Fibroblast of skin of abdomen (primary cell): ENCODE measurements around the gene KIAA1614.

Source experiments
- DNase-seq: peaks from one replicate; pipeline ENCODE4 v3.0.0-alpha.2; 2013

KIAA1614 gene

DNA sequence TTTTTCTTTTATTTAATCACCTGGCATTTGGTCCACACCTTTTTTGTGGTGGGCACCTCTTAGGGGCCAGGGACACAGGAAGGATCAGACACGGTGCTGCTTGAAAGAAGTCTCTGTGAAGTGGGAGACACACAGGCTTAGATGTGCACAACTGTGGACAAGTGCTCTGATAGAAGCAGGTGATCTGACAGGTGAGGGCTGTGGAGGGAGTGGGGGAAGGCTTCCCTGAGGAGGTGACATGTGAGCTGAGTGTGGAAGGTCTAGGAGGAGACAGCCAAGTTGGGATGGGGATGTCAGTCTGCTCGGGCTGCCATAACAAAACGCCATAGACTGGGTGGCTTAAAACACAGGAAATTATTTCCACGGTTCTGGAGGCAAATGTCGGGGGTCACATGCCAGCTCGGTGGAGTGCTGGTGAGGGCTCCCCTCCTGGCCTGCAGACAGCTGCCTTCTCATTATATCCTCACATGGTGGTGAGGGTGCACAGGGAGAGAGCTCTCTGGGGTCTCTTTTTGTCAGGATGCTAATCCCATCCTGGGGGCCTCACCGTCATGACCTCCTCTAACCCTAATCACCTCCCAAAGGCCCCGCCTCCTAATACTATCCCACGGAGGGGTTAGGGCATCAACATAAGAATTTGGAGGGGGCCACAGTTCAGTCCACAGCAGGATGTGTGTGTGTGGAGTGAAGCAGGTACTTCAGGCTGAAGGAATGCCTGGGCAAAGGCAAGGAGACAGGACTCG is 5.2 kb upstream of the KIAA1614 start:
- DNase-seq, result no peak

DNA sequence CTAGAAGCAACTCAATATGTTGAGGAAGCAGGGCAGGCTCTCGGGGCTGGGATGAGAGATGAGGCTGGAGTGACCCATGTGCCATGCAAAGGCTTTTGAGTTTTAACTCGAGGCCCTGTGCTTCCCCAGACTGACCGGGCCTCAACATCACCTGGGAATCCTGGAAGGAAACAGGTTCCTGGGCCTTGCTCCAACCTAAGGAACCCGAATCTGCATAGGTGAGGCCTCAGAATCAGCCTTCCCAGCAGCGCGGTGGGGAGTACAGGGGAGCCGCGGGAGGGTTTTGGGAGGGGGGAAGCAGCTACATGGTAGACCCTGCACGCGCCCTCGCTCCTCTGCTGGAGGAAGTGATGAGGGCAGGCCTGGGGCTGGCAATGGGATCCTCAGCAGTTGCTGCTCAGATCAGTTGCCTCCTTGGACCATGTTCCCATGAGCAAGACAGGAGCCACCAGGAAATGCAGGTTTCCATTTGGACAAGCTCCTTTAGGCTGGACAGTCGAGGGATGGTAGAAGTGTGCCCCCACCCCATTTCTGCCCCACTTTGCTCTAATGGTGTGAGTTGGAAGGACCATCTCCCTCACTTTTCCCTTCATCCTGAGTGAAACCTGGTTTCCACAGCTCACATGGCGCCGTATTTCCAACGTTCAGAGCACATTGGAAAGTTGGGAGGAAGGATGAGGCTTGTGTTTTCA is 4.5 kb upstream of the KIAA1614 start:
- DNase-seq, result no peak

DNA sequence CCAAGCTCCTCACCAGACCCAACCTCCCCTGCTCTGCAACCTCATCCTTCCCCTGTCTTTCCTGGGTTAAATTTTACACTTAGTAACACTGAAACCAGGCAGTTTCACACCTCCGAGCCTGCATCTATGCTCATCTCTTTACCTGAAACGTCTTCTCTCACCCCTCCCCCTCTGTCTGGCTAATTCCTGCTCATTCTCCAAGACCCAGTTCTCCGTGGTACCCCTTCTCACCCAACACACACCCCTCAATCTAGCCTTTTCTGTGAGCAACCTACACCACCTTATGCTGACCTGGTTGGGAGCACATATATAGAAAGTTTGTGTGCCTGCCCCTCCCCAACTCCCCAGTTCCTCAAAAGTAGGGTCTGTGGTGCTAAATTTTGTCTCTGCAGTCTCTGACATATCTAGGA is 3.7 kb upstream of the KIAA1614 start:
- no peak for DNase-seq

DNA sequence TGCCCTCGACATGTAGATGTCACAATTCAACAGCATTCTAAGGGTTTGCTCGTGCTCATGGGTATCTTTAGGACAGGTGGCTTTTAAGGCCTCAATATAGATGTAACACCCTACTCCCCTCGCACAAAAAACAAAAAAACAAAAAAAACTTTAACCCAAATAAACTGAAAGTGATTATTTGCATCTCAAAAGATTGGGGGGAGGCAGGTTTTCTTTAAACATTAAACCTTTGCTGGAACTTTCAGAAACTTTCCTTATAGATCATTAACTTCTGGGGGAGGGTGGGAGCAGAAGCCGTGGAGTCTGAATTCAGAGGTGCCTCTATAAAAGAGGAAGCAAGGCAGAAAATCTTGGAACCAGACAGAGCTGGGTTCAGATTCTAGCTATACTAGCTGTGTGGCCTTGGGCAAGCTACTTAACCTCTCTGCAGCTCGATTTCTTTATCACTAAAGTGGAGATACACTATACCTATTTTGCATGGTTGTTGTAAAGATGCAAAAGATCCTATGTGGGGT is 3.2 kb upstream of the KIAA1614 start:
- DNase-seq, result no peak

DNA sequence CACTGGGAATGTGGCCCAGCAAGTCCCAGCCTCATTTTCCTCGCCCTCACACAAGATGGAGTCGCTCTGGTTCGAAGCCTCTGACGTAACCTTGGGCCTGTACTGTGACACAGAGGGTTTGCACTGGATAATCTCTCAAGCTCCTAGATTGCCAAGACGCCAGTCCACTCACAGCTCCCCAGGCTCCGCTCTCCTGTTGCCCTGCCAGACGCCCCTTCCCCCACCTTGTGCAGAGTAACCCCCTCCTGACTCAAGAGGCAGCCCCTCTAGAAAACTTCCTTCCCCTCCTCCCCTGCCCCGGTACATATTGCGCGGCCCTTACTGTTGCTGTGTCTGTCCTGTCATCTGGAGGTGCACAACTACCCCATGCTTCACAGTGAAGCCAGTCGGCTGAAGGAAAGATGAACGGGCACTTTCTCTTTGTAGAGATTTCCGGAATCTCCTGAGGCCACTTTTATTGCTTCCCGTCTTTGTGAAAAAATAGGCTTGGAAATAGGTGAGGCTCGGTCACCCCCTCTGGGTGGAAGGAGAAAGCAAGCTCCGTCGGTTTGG is 981 bp upstream of the KIAA1614 start:
- DNase-seq, result peak; percentile 49

DNA sequence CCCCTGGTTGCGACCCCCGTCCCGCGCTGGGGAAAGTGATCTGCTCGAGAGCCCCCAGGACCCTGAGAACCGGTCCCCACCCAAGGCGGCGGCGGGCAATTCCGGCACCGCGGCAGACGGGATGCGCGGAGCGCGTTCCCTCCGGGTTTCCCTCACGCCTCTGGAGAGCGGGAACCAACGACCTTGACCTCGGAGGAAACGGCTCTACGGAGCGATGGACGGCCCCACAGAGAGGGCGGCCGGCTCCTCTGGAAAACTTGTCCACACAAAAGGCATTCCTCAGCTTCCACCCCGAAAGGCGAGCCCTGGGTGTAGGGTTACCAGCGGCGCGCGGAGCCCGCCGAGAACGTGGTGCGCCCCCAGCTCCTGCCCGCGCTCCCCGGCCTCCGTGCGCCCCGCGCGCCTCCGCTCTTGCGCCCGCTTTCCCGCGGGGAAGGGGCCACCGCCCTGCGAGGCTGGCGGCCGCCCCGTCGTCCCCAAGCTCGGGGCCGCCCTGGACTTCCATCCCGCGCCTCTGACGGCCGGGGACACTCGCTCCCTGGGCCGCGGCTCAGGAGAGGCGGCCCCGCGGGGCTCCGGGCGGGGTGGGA is 391 bp upstream of the KIAA1614 start:
- peak; percentile 57 for DNase-seq

DNA sequence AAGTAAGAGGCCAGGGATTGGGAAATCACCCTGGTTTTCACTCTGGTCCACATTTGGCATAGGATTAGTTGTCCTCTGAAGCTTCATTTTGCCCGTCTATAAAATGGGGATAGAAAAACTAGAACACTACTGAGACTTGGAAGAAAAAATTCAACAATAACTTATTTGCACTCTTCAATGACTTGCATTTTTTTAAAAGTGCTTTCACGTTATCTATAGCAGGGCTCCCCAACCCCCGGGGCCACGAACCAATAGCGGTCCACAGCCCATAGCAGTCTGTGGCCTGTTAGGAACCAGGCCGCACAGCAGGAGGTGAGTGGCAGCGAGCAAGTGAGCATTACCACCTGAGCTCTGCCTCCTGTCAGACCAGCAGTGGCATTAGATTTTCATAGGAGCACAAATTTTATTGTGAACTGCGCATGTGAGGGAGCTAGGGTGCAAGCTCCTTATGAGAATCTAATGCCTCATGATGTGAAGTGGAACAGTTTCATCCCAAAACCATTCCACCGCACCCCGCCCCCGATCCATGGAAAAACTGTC is 2.8 kb downstream of the KIAA1614 start:
- no peak for DNase-seq

DNA sequence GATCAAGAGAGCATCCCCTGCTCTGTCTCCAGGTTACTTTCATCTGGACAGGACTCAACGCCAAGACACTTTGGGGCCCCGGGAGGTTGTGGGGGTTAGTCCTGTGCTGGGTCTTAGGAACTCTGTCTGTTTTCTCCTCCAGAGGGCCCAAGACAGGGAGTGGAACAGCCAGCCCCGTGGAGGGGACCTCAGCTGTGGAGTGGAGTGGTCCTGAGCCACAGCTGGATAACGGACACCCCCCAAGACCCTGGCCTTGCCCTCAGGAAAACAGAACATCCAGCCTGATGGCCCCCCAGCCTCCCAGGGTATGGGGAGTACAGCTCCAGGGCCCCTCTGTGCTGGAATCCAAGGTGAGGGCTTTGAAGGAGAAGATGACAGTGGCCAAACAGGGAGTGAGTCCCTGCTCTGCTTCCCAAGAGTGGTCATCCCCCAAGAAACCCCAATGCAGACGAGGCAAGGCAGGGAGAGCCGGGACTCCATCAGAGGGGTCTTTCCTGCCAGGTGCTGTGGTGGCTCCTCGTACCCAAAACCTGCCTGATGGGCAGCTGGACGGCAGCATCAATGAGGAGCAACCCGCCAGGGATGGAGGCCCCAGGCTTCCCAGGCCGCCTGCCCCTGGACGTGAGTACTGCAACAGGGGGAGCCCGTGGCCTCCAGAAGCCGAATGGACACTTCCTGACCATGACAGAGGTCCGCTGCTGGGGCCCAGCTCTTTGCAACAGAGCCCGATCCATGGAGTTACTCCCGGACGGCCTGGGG is 3.5 kb downstream of the KIAA1614 start:
- DNase-seq, result no peak

DNA sequence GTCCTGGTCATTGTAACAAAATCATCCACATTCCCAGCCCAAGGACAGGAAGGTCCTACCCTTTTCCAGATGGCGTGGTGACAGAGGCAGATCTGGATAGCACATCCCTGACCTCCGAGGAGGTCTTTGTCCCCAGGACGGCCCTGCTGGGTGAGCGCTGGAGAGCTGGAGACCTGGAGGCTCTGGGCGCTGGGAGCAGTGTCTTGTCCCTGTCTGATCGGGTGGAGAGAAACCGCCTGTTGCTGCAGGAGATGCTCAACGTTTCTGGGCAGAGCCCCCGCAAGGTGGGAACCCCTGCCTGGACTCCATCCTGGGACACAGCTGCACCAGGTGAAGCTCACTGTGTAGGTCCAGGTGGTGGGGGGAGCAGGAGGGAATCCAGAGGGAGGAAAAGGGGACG is 4.1 kb downstream of the KIAA1614 start:
- no peak for DNase-seq

DNA sequence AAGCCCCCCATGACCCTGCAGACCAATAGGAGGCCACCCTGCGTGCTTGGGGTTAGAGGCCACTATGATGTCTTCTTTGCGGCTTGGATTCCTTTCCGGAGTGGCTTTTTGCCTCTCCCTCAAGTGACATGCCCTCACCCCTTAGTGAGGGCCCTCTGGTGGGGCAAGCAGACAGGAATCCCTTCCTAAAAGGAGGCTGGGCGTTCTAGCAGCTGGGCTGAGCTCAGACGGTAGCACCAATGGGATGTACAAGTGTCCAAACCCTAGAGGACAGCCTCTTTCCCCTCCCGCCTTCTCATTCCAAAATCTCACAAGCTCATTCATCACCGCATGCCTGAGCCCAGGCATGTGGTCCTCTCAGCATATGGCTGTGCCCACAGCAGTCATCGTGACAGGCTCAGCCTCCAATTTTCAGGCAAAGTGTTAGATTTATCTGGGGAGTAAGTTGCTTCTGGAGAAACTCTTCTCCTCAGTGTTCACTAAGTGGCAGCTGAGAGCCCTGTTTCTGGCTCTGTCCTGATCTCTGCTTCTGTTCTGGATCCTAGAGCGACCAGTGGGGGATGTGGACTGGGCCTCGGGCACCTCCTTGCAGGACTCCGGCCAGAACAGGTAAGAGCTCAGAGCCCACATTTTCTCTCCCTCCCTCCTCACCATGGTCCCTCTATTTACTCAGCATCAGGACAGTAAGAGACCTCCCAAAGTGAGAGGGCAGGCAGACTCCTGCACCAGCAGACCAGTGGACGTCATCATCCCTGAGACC is 4.8 kb downstream of the KIAA1614 start:
- DNase-seq, result peak; percentile 48

DNA sequence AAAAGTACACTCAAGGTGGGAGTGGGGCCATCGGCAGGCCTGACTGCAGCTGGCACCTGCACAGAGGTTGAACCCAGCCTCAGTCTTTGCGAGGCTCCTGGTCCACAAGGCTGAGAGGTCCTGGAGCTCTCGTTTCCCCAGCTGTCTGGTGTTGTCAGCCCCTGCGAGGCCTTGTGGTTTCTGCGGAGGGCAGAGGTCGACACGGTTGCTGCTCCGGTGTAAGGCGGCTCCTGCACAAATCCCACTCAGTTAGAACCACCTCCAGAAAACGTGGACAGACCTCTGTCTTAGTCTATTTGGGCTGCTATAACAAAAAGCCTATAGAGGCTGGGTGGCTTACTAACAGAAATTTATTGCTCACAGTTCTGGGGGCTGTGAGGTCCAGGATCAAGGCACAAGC is 5.8 kb downstream of the KIAA1614 start:
- no peak for DNase-seq

DNA sequence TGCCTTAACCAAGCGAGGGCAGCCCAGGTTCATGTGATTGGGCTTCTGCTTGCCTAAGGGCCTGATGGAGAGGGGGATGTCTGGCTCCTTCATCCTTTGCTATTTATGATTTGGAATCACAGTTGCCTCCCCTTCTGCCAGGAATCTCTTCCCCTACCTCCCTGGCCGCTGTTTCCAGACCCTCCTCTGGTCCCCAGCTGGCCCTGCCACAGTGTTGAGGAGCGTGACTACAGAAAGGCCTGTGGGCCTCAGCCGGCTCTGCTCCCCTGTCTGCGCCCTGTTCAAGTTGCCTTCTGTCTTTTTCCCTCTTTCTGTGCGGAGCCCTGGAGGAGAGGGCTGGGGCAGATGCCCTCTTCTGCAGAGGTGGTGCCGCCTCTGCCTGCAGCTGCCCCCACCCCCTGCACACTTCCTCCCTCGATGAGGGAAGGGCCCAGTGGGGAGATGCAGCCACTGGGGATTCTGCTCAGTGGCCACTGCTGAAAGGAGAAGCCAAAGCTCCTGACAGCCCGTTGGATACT is 6.5 kb downstream of the KIAA1614 start:
- DNase-seq, result no peak

DNA sequence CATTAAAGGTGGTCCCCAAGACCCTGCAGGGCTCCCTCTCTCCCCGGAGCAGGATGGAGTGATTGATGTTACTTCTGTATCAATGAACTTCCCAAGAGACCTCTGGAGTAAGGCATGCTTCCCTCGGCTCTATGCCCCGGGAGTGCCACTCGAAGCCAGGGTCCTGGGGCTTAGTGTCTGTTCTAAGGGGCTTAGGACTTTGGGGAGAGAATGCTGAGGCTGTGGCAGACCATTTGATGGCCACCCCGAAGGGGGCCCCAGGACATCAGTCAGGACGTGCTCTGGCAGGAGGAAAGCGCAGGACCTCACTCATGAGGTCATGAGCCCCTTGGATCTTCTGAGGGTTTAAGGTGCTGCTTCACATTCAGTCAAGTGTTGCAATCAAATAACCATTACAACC is 7.5 kb downstream of the KIAA1614 start:
- no peak for DNase-seq

DNA sequence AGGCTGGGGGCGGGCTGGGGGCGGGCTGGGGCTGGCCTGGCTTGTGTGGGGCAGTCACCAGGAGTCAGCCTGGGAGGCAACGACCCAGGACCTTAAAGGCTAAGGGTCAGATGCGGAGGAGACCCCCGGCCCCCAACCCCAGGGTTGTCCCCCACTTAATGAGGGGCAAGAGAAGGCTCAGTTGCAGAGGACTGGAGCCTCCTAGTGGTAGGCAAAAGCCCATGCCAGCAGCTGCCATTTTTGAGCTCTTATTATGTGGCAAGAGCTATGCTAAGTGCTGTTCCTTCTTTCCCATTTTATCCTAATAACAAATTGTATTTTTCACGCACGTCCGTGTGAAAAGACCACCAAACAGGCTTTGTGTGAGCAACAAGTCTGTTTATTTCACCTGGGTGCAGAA is 8.0 kb downstream of the KIAA1614 start:
- DNase-seq, result no peak

DNA sequence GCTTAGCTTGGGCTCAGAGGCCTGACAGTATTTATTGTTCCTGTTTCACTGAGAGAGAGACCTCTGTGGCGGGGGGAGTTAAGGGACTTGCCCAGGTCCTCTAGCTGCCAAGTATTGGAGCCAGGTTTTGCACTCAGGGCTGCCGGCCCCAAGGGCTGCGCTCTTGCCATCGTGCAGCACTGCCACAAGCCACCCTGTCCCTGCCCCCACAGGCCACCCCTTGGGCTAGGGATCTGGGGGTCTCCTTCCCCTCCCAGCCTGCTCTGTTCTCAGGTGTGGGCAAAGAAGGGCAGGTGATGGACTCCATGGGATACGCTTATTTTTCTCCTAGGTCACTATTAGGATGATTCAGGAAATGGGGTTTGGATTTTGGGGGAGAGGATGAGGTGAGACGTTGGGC is 8.7 kb downstream of the KIAA1614 start:
- DNase-seq, result no peak

DNA sequence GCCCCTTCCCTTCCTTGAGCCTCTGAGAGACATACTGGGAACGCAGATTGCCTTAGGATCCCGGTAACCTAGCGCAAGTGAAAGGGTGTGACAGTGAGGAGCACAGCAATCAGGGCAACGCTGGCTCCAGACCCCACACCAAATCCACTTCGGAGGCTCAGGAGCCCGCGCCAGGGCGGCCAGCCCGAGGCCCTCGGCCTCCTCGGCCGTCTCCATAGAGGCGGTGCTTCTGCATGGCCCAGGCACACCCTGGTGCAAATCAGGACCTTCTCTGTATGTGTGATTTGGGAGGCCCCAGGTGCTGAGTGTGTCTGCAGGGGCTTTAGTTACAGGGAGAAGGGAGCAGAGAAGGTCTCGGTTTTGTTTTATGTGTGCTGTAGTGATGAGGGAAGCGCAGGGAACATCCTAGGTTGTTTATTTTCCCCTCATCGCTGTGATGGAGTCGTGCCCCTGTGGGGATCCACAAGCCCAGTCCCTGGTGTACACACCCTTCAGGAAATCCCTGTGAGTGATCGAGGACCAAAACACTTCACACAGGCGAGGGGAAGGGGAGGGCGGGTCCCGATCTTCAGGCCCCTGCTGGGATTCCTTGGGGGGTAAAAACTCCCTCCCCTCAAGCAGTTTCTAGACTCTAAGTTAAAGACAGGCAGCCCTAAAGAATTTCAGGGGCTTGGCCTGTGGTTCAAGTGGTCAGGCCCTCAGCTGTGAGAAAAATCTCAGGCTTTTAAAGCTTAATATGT is 9.4 kb downstream of the KIAA1614 start:
- peak; percentile 33 for DNase-seq

DNA sequence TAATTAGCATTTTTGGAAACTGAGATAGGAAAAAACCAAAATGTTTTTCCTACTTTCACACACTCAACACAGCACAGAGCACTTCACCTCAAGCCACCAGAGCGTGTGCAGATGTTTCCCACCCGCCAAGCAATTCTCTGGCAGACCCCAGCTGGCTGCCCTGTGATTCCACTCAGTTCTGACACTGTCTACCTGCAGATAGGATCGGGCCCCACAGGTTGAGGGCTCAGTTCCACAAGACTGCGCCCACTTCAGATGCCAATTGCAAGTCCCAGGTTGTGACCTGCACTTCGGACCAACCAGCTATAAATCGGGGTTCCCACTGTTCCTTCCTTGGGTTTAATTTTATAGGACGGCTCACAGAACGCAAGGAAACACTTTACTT is 9.9 kb downstream of the KIAA1614 start:
- no peak for DNase-seq

DNA sequence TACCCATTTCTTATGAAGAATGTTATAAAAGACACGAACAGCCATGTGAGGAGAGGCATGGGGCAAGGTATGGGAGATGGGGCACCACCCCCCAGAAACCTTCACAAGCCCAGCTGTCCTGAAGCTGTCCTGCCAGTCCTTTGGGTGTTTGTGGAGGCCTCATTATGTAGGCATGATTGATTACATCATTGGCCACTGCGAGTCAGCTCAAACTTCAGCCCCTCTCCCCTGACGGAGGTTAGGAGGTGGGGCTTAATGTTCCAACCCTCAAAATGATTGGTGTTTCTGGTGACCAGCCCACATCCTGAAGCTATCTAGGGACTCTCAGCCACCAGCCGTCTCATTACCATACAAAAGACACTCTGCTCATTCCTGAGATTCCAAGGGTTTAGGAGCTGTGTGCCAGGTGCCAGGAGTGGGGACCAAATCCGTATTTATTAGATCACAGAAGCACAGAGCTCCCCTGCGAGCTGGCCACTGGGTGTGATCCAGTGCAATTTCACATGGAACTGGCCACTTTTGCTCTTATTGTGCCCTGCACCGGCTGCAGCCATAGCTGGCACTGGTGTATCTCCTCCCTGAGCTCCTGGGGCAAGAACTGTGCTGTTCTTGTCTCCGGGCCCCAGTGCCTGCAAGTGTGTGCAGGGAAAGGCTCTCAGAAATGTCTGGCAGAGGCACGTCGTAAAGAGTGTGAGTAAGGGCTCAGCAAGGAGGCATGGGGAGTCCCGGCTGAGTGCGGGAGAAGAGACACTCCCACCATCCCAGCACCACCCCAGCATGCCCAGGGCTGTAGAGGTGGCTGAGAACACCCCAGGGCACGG is 10.5 kb downstream of the KIAA1614 start:
- DNase-seq, result peak; percentile 56

DNA sequence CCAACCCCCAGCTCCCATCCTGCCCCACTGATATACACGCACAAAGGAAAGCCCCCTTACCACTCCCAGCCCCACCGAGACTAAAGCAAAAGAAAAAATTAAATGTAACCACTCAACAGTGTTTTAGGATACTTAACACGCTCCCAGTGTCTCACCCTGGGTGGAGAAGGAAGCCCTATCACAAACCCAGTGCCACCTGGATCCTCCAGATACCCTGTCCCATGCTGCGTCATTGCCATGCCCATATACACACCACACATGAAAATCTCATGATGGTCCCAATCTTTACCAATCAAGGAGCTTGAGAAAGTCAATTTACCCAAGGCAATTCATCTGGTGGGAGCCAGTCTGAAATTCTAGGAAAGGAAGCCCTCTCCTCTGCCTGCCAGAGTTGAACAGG is 11.2 kb downstream of the KIAA1614 start:
- DNase-seq, result no peak

DNA sequence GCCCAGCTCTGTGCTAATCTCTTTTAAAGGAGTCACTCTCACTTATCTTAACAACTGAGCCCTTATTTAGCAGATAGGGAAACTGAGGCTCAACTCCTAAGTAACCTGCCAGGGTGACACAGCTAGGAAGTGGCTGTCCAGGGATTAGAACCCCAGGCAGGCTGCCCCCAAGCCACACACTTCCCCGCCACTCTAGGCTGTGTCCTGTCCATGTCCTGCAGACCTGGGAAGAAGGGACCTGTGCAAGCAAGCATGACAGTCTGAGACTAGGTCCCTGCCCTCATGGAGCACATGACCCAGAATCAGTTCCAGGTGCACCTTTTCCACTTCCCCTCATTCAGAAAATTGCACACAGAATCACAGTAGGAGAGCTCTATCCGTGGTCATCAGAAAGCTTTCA is 12.2 kb downstream of the KIAA1614 start:
- no peak for DNase-seq
